ENCODE measurements around the gene BICRAL.
A peak's percentile ranks its signal among the peaks of the same experiment; 100 is the strongest.
"Not testable (repeated sequence)": the region's sequence is repeated elsewhere in the genome, so short reads cannot be mapped to it uniquely, and the experiment has no call there.

BICRAL gene

GRCh38 chr6:42845327-42845694, 63.5 kb downstream of the BICRAL start:
- DNase-seq (ENCODE audit: low spot score) = no peak

GRCh38 chr6:42846505-42846904, 64.7 kb downstream of the BICRAL start:
- no peak for DNase-seq (ENCODE audit: low spot score)

GRCh38 chr6:42848700-42849099, 66.8 kb downstream of the BICRAL start:
- DNase-seq (ENCODE audit: low spot score) = no peak

GRCh38 chr6:42851599-42851998, 69.7 kb downstream of the BICRAL start:
- DNase-seq (ENCODE audit: low spot score) = no peak

GRCh38 chr6:42860036-42860435, 78.2 kb downstream of the BICRAL start:
- DNase-seq (ENCODE audit: low spot score) = no peak

GRCh38 chr6:42860481-42860880, 78.6 kb downstream of the BICRAL start:
- no peak for DNase-seq (ENCODE audit: low spot score)

- no peak for DNase-seq (ENCODE audit: low spot score)
These were observed 82.8 kb downstream of the BICRAL start for GRCh38 chr6:42864602-42865001.

GRCh38 chr6:42870145-42870936, 88.5 kb downstream of the BICRAL start:
- DNase-seq (ENCODE audit: low spot score) = no peak

GRCh38 chr6:42871711-42872110, 89.9 kb downstream of the BICRAL start:
- DNase-seq (ENCODE audit: low spot score) = no peak

GRCh38 chr6:42873313-42873712, 91.5 kb downstream of the BICRAL start:
- no peak for DNase-seq (ENCODE audit: low spot score)

GRCh38 chr6:42877695-42878094, 95.8 kb downstream of the BICRAL start:
- DNase-seq (ENCODE audit: low spot score) = no peak

- DNase-seq (ENCODE audit: low spot score) = peak; percentile 94
These were observed 97.8 kb downstream of the BICRAL start, which contains the start of gene RPL7L1 for GRCh38 chr6:42879372-42880239. TSS of gene RPL7L1 (plus strand) at chr6:42879616. CDS start at chr6:42879911, 295 bp downstream.

GRCh38 chr6:42880240-42880817, 98.5 kb downstream of the BICRAL start:
- DNase-seq (ENCODE audit: low spot score) = not testable (repeated sequence)

- not testable (repeated sequence) for DNase-seq (ENCODE audit: low spot score)
These were observed 99.0 kb downstream of the BICRAL start for GRCh38 chr6:42880871-42881270.

- no peak for DNase-seq (ENCODE audit: low spot score)
These were observed 103.8 kb downstream of the BICRAL start for GRCh38 chr6:42885702-42886101.

GRCh38 chr6:42888201-42888600, 106.3 kb downstream of the BICRAL start:
- not testable (repeated sequence) for DNase-seq (ENCODE audit: low spot score)

GRCh38 chr6:42889815-42890214, 108.0 kb downstream of the BICRAL start:
- DNase-seq (ENCODE audit: low spot score) = no peak

- DNase-seq (ENCODE audit: low spot score) = peak; percentile 96
These were observed 108.7 kb downstream of the BICRAL start for GRCh38 chr6:42890311-42891198.

- DNase-seq (ENCODE audit: low spot score) = no peak
These were observed 109.4 kb downstream of the BICRAL start for GRCh38 chr6:42891199-42891722.

GRCh38 chr6:42894041-42894828, 112.4 kb downstream of the BICRAL start:
- not testable (repeated sequence) for DNase-seq (ENCODE audit: low spot score)

All from SK-N-DZ (cell line).